Trophoblast cell (in vitro differentiated cells and primary cell): ENCODE data around the gene LTC4S.

Experiments used
- DNase-seq, 2 donors: peaks; one replicate each; pipeline ENCODE4 v3.0.0-alpha.2; 2016
- H2AFZ ChIP-seq: 2 replicates; pipeline ENCODE4 v1.6.1; 2013; ENCODE audit warnings: low read length, moderate library complexity, mild to moderate bottlenecking; ENCODE audit not compliant: insufficient read depth, poor library complexity
- H2AK5ac ChIP-seq: 2 replicates; pipeline ENCODE4 v1.6.1; 2013; ENCODE audit warnings: mild to moderate bottlenecking, low read length
- H2BK120ac ChIP-seq: 2 replicates; pipeline ENCODE4 v1.6.1; 2013; ENCODE audit warnings: low read length, mild to moderate bottlenecking, moderate library complexity; ENCODE audit not compliant: insufficient read depth, poor library complexity
- H2BK12ac ChIP-seq: 2 replicates; pipeline ENCODE4 v1.6.1; 2013; ENCODE audit warnings: mild to moderate bottlenecking, low read length, moderate library complexity
- H2BK5ac ChIP-seq: 2 replicates; pipeline ENCODE4 v1.6.1; 2013; ENCODE audit warnings: low read length, low read depth, moderate library complexity, mild to moderate bottlenecking; ENCODE audit not compliant: poor library complexity
- H3K14ac ChIP-seq: 2 replicates; pipeline ENCODE4 v1.6.1; 2013; ENCODE audit warnings: mild to moderate bottlenecking, low read length
- H3K18ac ChIP-seq: 2 replicates; pipeline ENCODE4 v1.6.1; 2013; ENCODE audit warnings: mild to moderate bottlenecking, low read length
- H3K23ac ChIP-seq: 2 replicates; pipeline ENCODE4 v1.6.1; 2013; ENCODE audit warnings: low read length
- H3K27ac ChIP-seq: 2 replicates; pipeline ENCODE4 v1.5.1; 2013; ENCODE audit warnings: low read depth, mild to moderate bottlenecking, inconsistent platforms, low read length, moderate library complexity
- H3K27me3 ChIP-seq: 2 replicates; pipeline ENCODE4 v1.6.1; 2013; ENCODE audit warnings: inconsistent platforms, mild to moderate bottlenecking, low read length, moderate library complexity; ENCODE audit not compliant: insufficient read depth
- H3K36me3 ChIP-seq, 2 experiments: 1 replicate in 1 of 2; 2 replicates in 1 of 2; pipeline ENCODE4 v1.6.1; 2013; ENCODE audit warnings: low read length in 2 of 2, mild to moderate bottlenecking in 2 of 2, moderate library complexity in 1 of 2; ENCODE audit not compliant: insufficient read depth in 2 of 2, control insufficient read depth in 1 of 2
- H3K4ac ChIP-seq: 2 replicates; pipeline ENCODE4 v1.6.1; 2013; ENCODE audit warnings: low read depth, mild to moderate bottlenecking, low read length, moderate library complexity
- H3K4me1 ChIP-seq, 2 experiments: 1 replicate in 1 of 2; 2 replicates in 1 of 2; pipeline ENCODE4 v1.6.1; 2013; ENCODE audit warnings: low read length in 2 of 2, mild to moderate bottlenecking in 2 of 2, moderate library complexity in 1 of 2; ENCODE audit not compliant: insufficient read depth in 2 of 2, control insufficient read depth in 1 of 2
- H3K4me2 ChIP-seq: 2 replicates; pipeline ENCODE4 v1.6.1; 2013; ENCODE audit warnings: inconsistent platforms, mild to moderate bottlenecking, low read length, moderate library complexity
- H3K4me3 ChIP-seq: 2 replicates; pipeline ENCODE4 v1.5.1; 2013; ENCODE audit warnings: mild to moderate bottlenecking, low read depth, low read length, inconsistent platforms
- H3K79me1 ChIP-seq: one replicate; pipeline ENCODE4 v1.6.1; 2013; ENCODE audit warnings: low read length
- H3K79me2 ChIP-seq: 2 replicates; pipeline ENCODE4 v1.6.1; 2013; ENCODE audit warnings: low read length, mild to moderate bottlenecking; ENCODE audit not compliant: control insufficient read depth, insufficient read depth, poor library complexity
- H3K9ac ChIP-seq: 2 replicates; pipeline ENCODE4 v1.6.1; 2013; ENCODE audit warnings: mild to moderate bottlenecking, low read length
- H3K9me3 ChIP-seq: 2 replicates; pipeline ENCODE4 v1.6.1; 2013; ENCODE audit warnings: low read depth, mild to moderate bottlenecking, control low read depth, inconsistent platforms, low read length; ENCODE audit not compliant: insufficient read depth
- H4K12ac ChIP-seq: 2 replicates; pipeline ENCODE4 v1.6.1; 2013; ENCODE audit warnings: low read depth, mild to moderate bottlenecking, low read length, moderate library complexity
- H4K8ac ChIP-seq: 2 replicates; pipeline ENCODE4 v1.6.1; 2013; ENCODE audit warnings: low read depth, mild to moderate bottlenecking, low read length, moderate library complexity
- H4K91ac ChIP-seq: one replicate; pipeline ENCODE4 v1.6.1; 2013; ENCODE audit warnings: low read depth, mild to moderate bottlenecking, low read length, moderate library complexity
- WGBS: extraction: QIAGEN DNeasy Blood & Tissue Kit; methylation state at CpG from one replicate; pipeline ENCODE4 v1.1.7; 2013; ENCODE audit warnings: missing lambda C conversion rate; ENCODE audit not compliant: insufficient read length, insufficient coverage; ENCODE audit errors: extremely low coverage; 5-methylcytosine and 5-hydroxymethylcytosine counted together

LTC4S gene

GRCh38 chr5:179795863-179796833 lies 2.4 kb downstream of the LTC4S start:
- peak overlapping the region; percentile 85 for H4K12ac ChIP-seq
- WGBS, result no CpG with 5 or more reads among the region's 113 CpGs
- H3K14ac ChIP-seq, result peak overlapping the region; percentile 91
- peaks cover 8 to 15% of the 10 kb centered on the region in 2 experiments for H3K4me1 ChIP-seq
- peak overlapping the region; percentile 25 for H3K4ac ChIP-seq
- peak; percentile 91 to 94 for DNase-seq
- peak overlapping the region; percentile 77 for H2AFZ ChIP-seq
- H4K91ac ChIP-seq, result peak overlapping the region; percentile 82
- H3K18ac ChIP-seq, result peak overlapping the region; percentile 89
- no peaks in the 10 kb centered on the region for H3K9me3 ChIP-seq
- peak overlapping the region; percentile 43 for H2BK5ac ChIP-seq
- peaks cover 7% of the 10 kb centered on the region for H3K79me1 ChIP-seq
- H2BK12ac ChIP-seq, result no peak overlapping the region
- peak overlapping the region; percentile 91 for H3K4me2 ChIP-seq
- no peak overlapping the region for H3K23ac ChIP-seq
- H2BK120ac ChIP-seq, result peak overlapping the region; percentile 41
- peaks cover 4% of the 10 kb centered on the region for H3K79me2 ChIP-seq
- peak overlapping the region; percentile 72 for H2AK5ac ChIP-seq
- H3K27me3 ChIP-seq, result no peaks in the 10 kb centered on the region
- peak overlapping the region; percentile 78 for H3K4me3 ChIP-seq
- H3K27ac ChIP-seq, result peak overlapping the region; percentile 68
- H4K8ac ChIP-seq, result peak overlapping the region; percentile 81
- peak overlapping the region; percentile 63 for H3K9ac ChIP-seq
- peaks cover 42 to 45% of the 10 kb centered on the region in 2 experiments for H3K36me3 ChIP-seq

GRCh38 chr5:179796877-179797608 lies 3.3 kb downstream of the LTC4S start:
- DNase-seq, result no peak
- WGBS, result no CpG with 5 or more reads among the region's 21 CpGs

DNA sequence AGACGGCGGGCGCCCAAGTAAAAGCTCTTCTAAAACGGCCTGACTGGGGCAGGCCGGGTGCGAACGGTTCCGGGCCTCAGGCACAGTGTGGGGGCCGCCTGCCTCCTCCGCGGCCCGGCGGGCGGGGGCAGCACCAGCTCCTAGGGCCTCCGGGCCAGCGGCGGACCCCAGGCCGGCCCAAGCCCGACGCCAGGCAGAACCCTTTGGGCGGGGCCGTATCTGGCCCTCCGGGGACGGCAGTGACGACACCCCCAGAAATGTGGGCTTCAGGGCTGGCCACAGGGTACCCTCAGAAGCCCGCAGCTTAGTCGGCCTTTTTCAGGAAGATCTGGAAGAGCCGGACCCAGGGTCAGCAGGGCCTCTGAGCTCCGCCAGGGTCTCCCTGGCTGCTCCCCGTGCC lies 4.0 kb downstream of the LTC4S start:
- H3K18ac ChIP-seq, result no peak overlapping the region

More at GRCh38 chr5:179796877-179797608, 3.3 kb downstream of the LTC4S start:
- Histone ChIP-seq H4K91ac (peak overlapping the region; percentile 25), H3K4ac (no peak overlapping the region), H4K8ac (peak overlapping the region; percentile 41), H3K4me3 (no peak overlapping the region), H3K14ac (peak overlapping the region; percentile 8), H2AK5ac (no peak overlapping the region), H3K9ac (no peak overlapping the region), H3K9me3 (no peaks in the 10 kb centered on the region), H3K18ac (peak overlapping the region; percentile 51), H2BK120ac (no peak overlapping the region), H3K36me3 (peaks cover 49 to 52% of the 10 kb centered on the region in 2 experiments), H3K27ac (peak overlapping the region; percentile 65), H2BK5ac (no peak overlapping the region), H2BK12ac (no peak overlapping the region), H3K23ac (no peak overlapping the region), H3K4me2 (peak overlapping the region; percentile 82), H3K4me1 (peaks cover 8 to 15% of the 10 kb centered on the region in 2 experiments), H3K79me2 (peaks cover 4% of the 10 kb centered on the region), H2AFZ (no peak overlapping the region), H3K27me3 (no peaks in the 10 kb centered on the region), H4K12ac (peak overlapping the region; percentile 34), H3K79me1 (peaks cover 7% of the 10 kb centered on the region)

GRCh38 chr5:179798144-179798770 lies 4.5 kb downstream of the LTC4S start:
- no peaks in the 10 kb centered on the region for H3K27me3 ChIP-seq
- no peak overlapping the region for H3K9ac ChIP-seq
- no peak overlapping the region for H3K4ac ChIP-seq
- peaks cover 59 to 60% of the 10 kb centered on the region in 2 experiments for H3K36me3 ChIP-seq
- WGBS, result no CpG with 5 or more reads among the region's 23 CpGs
- H3K14ac ChIP-seq, result no peak overlapping the region
- peaks cover 4% of the 10 kb centered on the region for H3K79me2 ChIP-seq
- H3K4me3 ChIP-seq, result no peak overlapping the region
- H3K23ac ChIP-seq, result no peak overlapping the region
- H2BK12ac ChIP-seq, result no peak overlapping the region
- no peak overlapping the region for H3K27ac ChIP-seq
- no peak overlapping the region for H4K8ac ChIP-seq
- no peak overlapping the region for H2AK5ac ChIP-seq
- no peak overlapping the region for H3K4me2 ChIP-seq
- DNase-seq, result no peak
- no peaks in the 10 kb centered on the region for H3K9me3 ChIP-seq
- peaks cover 11 to 15% of the 10 kb centered on the region in 2 experiments for H3K4me1 ChIP-seq
- H3K79me1 ChIP-seq, result peaks cover 7% of the 10 kb centered on the region
- no peak overlapping the region for H4K12ac ChIP-seq
- no peak overlapping the region for H2AFZ ChIP-seq
- H2BK120ac ChIP-seq, result no peak overlapping the region
- no peak overlapping the region for H3K18ac ChIP-seq
- no peak overlapping the region for H2BK5ac ChIP-seq
- no peak overlapping the region for H4K91ac ChIP-seq

More for the DNA sequence above, 4.0 kb downstream of the LTC4S start:
- Histone ChIP-seq H4K91ac (no peak overlapping the region), H3K79me2 (peaks cover 4% of the 10 kb centered on the region), H3K79me1 (peaks cover 7% of the 10 kb centered on the region), H3K27me3 (no peaks in the 10 kb centered on the region), H3K9me3 (no peaks in the 10 kb centered on the region), H2BK5ac (no peak overlapping the region), H3K14ac (no peak overlapping the region), H2AK5ac (no peak overlapping the region), H3K4me3 (no peak overlapping the region), H3K4me1 (peaks cover 8 to 15% of the 10 kb centered on the region in 2 experiments), H4K12ac (no peak overlapping the region), H3K4ac (no peak overlapping the region), H3K9ac (no peak overlapping the region), H2AFZ (no peak overlapping the region), H2BK120ac (no peak overlapping the region), H3K23ac (no peak overlapping the region), H2BK12ac (no peak overlapping the region), H3K27ac (no peak overlapping the region), H4K8ac (no peak overlapping the region), H3K4me2 (no peak overlapping the region), H3K36me3 (peaks cover 56 to 57% of the 10 kb centered on the region in 2 experiments)
- no CpG with 5 or more reads among the region's 30 CpGs for WGBS
- DNase-seq, result no peak
